Testis (tissue), 2 donors: ENCODE measurements around the gene GTF2H2.
"Not testable (repeated sequence)": the region's sequence is repeated elsewhere in the genome, so short reads cannot be mapped to it uniquely, and the experiment has no call there.

Experiments
- CTCF ChIP-seq, 3 experiments: fragments of 450-650 bp in 2 of 3; fragments of 200-600 bp in 1 of 3; sonication (generic) in 1 of 3; IDR thresholded peaks; one replicate each; pipeline ENCODE4 v1.5.1; 2016 to 2019; ENCODE audit warnings: antibody characterized with exemption in 3 of 3, mild to moderate bottlenecking in 2 of 3, moderate library complexity in 1 of 3
- POLR2A ChIP-seq: fragments of 450-650 bp; IDR thresholded peaks from one replicate; pipeline ENCODE4 v1.6.1; 2017; ENCODE audit warnings: antibody characterized with exemption, mild to moderate bottlenecking, moderate library complexity

GRCh38 chr5:71086145-71086544 is 18.7 kb upstream of the GTF2H2 start:
- TF ChIP-seq CTCF (IDR thresholded peaks at IDR 0.05); POLR2A: not testable (repeated sequence)
